Body of pancreas (tissue), 4 donors: ENCODE measurements around the gene TMEM242. TPM values are rescaled to one million over a fixed set of nuclear protein-coding genes. Genes with fewer than 3 reads are reported as not detected.

ENCODE experiments used
- ATAC-seq: fragments of 150-250 bp; one replicate; pipeline ENCODE4 v1.9.1; 2016
- DNase-seq, 4 donors: peaks; one replicate each; pipeline ENCODE4 v3.0.0-alpha.2; 2019
- H3K27ac ChIP-seq, 4 donors: fragments of 200-600 bp; sonication (generic); 1 replicate in 3 of 4; 2 replicates in 1 of 4; pipeline versions ENCODE4 v1.5.1 to v1.6.1; 2016 to 2019; ENCODE audit warnings: mild to moderate bottlenecking in 1 of 4, mixed read lengths in 1 of 4, moderate library complexity in 1 of 4
- H3K27me3 ChIP-seq, 2 donors: fragments of 200-600 bp; sonication (generic); one replicate each; pipeline ENCODE4 v1.6.0; 2016; ENCODE audit warnings: mild to moderate bottlenecking in 1 of 2
- H3K36me3 ChIP-seq, 2 donors: fragments of 200-600 bp; sonication (generic); replicated peaks in 1 of 2; 2 replicates each; pipeline ENCODE4 v1.5.1; 2016; ENCODE audit warnings: low read depth in 2 of 2; ENCODE audit not compliant: insufficient read depth in 1 of 2
- H3K4me1 ChIP-seq: fragments of 200-600 bp; sonication (generic); one replicate; pipeline ENCODE4 v1.6.0; 2016
- H3K4me3 ChIP-seq, 2 donors: fragments of 200-600 bp; sonication (generic); 1 replicate in 1 of 2; 2 replicates in 1 of 2; pipeline ENCODE4 v1.5.1; 2016 to 2019
- H3K9me3 ChIP-seq, 3 donors: fragments of 200-600 bp; sonication (generic); 1 replicate in 2 of 3; 2 replicates in 1 of 3; pipeline ENCODE4 v1.5.1; 2016
- CTCF ChIP-seq, 7 experiments: fragments of 450-650 bp in 4 of 7; fragments of 200-600 bp in 3 of 7; sonication (generic) in 3 of 7; IDR thresholded peaks; one replicate each; pipeline ENCODE4 v1.5.1; 2016 to 2019; ENCODE audit warnings: antibody characterized with exemption in 7 of 7
- POLR2A ChIP-seq, 3 donors: fragments of 450-650 bp; IDR thresholded peaks; one replicate each; pipeline ENCODE4 v1.6.1; 2016; ENCODE audit warnings: antibody characterized with exemption in 3 of 3, mild to moderate bottlenecking in 2 of 3
- WGBS, 2 donors: methylation state at CpG; one replicate each; pipeline ENCODE4 v1.1.5; 2017; 5-methylcytosine and 5-hydroxymethylcytosine counted together
- intact Hi-C: fragments of 100-400 bp; cut with DNase I; formaldehyde crosslinking; loops from one replicate; pipeline ENCODE4 v1.15.1; 2023
- total RNA-seq, 2 donors: library from RNA; depleted of rRNA; stranded (reverse); fragments of >200 nt; gene quantifications; one replicate each; pipeline ENCODE4 v1.1.0, GENCODE V29; 2016

Gene TMEM242
- total RNA-seq, 2 donors from 2014 or later: 1.6 to 6.2 TPM

- Histone ChIP-seq H3K27me3 (no peaks in the 10 kb centered on the region), H3K4me3 (no peak overlapping the region), H3K36me3 (no peaks in the 10 kb centered on the region), H3K4me1 (no peaks in the 10 kb centered on the region), H3K9me3 (no peaks in the 10 kb centered on the region), H3K27ac (no peak overlapping the region)
- WGBS, 2 donors: 75 to 83% methylated on average over 8 of the region's 8 CpGs
- TF ChIP-seq POLR2A (IDR thresholded peaks at IDR 0.05) (no peak), CTCF (IDR thresholded peaks at IDR 0.05) (no peak)
- ATAC-seq (no peak), DNase-seq (no peak)
- intact Hi-C loops: no loop called here
Measured at GRCh38 chr6:157251586-157252247, 71.6 kb downstream of the TMEM242 start.

- H3K36me3 ChIP-seq: no peaks in the 10 kb centered on the region
- ATAC-seq: no peak
- intact Hi-C loops: no loop called here
- 75 to 79% methylated on average over 3 to 8 of the region's 8 CpGs for WGBS, 2 donors
- DNase-seq: no peak
- no peaks in the 10 kb centered on the region for H3K27me3 ChIP-seq
- H3K4me1 ChIP-seq: peaks cover 4% of the 10 kb centered on the region
- H3K27ac ChIP-seq: no peak overlapping the region
- H3K4me3 ChIP-seq: no peak overlapping the region
- H3K9me3 ChIP-seq: no peaks in the 10 kb centered on the region
- TF ChIP-seq CTCF (IDR thresholded peaks at IDR 0.05): no peak
- TF ChIP-seq POLR2A (IDR thresholded peaks at IDR 0.05): no peak
Measured at GRCh38 chr6:157249826-157250225, 73.5 kb downstream of the TMEM242 start.

- Histone ChIP-seq H3K36me3 (no peaks in the 10 kb centered on the region), H3K27me3 (no peaks in the 10 kb centered on the region), H3K4me3 (no peak overlapping the region), H3K4me1 (peaks cover 4% of the 10 kb centered on the region), H3K27ac (no peak overlapping the region), H3K9me3 (no peaks in the 10 kb centered on the region)
- WGBS, 2 donors: 39 to 57% methylated on average over 1 of the region's 1 CpG
- TF ChIP-seq POLR2A (IDR thresholded peaks at IDR 0.05) (no peak), CTCF (IDR thresholded peaks at IDR 0.05) (no peak)
- intact Hi-C loops: no loop called here
- ATAC-seq: no peak
- no peak for DNase-seq
Measured at GRCh38 chr6:157248264-157248663, 75.1 kb downstream of the TMEM242 start.

- Histone ChIP-seq H3K4me1 (peaks cover 11% of the 10 kb centered on the region), H3K9me3 (no peaks in the 10 kb centered on the region), H3K4me3 (no peak overlapping the region), H3K27ac (no peak overlapping the region), H3K36me3 (no peaks in the 10 kb centered on the region), H3K27me3 (no peaks in the 10 kb centered on the region)
- ATAC-seq: no peak
- DNase-seq: no peak
- TF ChIP-seq POLR2A (IDR thresholded peaks at IDR 0.05) (no peak), CTCF (IDR thresholded peaks at IDR 0.05) (no peak)
- 89 to 93% methylated on average over 12 to 14 of the region's 14 CpGs for WGBS, 2 donors
- intact Hi-C loops: no loop called here
Measured at GRCh38 chr6:157246771-157247484, 76.4 kb downstream of the TMEM242 start.
